ENCODE results near the gene GCLM. TPM values are rescaled to one million over a fixed set of nuclear protein-coding genes. Genes with fewer than 3 reads are reported as not detected.

GCLM gene
- polyA plus RNA-seq, 1 donor (not counting 4 experiments of a cell fraction or from before 2014, with no cell fraction given): 41.8 TPM

DNA sequence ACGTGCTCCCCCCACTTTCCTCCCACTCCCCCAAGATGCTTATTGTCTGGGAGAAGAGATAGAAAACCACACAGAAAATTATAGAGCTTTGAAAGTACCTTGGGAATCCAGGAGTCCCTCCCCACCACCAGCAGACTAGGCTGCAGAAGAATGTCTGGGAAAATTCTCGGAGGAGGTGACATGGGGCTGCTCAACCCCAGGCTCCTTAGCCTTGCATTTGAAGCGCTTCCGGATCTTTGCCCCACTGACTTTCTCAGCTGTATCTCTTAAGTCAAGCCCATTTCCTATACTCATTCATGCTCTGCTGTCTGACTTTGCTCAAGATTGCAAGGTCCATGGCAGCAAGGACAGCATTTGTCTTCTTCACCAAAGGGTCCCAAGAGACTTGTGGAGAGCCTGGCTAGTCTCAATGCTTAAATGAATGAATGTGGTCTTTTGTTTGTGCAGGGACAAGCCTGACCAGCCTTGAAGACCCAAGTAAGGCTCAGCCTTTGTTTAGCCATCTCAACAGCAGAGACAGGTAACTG lies 68.2 kb downstream of the GCLM start:
- TF ChIP-seq EZH2 (IDR thresholded peaks at IDR 0.05; ENCODE audit: low read length) (no peak), CTCF (optimal IDR thresholded peaks at IDR 0.05 in 1 of 3, IDR thresholded peaks at IDR 0.05 in 1 of 3, conservative IDR thresholded peaks at IDR 0.05 in 1 of 3; ENCODE audit: extremely low read depth in 1 of 3, insufficient read depth in 2 of 3, low read length in 3 of 3) (no peak)
- no peak for FAIRE-seq
- no peak for DNase-seq (ENCODE audit: low read depth, low spot score)
- no peak overlapping the region for H2AFZ ChIP-seq (ENCODE audit: control insufficient read depth, low read length)
- H3K4me3 ChIP-seq (ENCODE audit: control insufficient read depth in 2 of 3, extremely low read depth in 1 of 3, insufficient read depth in 2 of 3, low read depth in 1 of 3, low read length in 3 of 3): no peak overlapping the region
- H3K36me3 ChIP-seq (ENCODE audit: control insufficient read depth in 2 of 2, extremely low read depth in 1 of 2, insufficient read depth in 2 of 2, low read length in 2 of 2): no peaks in the 10 kb centered on the region
- no peak overlapping the region for H3K27ac ChIP-seq (ENCODE audit: control insufficient read depth, insufficient read depth, low read length)
- no peaks in the 10 kb centered on the region for H3K9me3 ChIP-seq (ENCODE audit: control insufficient read depth, low read depth, low read length)
- no peaks in the 10 kb centered on the region for H3K27me3 ChIP-seq (ENCODE audit: control insufficient read depth, extremely low read depth, insufficient read depth, low read length)
- H3K4me2 ChIP-seq (ENCODE audit: control insufficient read depth, extremely low read depth, insufficient read depth, low read depth, low read length): no peak overlapping the region
- peaks cover 11% of the 10 kb centered on the region for H3K4me1 ChIP-seq (ENCODE audit: control insufficient read depth, extremely low read depth, insufficient read depth, low read length)
- no peaks in the 10 kb centered on the region for H4K20me1 ChIP-seq (ENCODE audit: control insufficient read depth, extremely low read depth, insufficient read depth, low read length)
- no peaks in the 10 kb centered on the region for H3K79me2 ChIP-seq (ENCODE audit: control insufficient read depth, insufficient read depth, low read length)
- peaks cover 2% of the 10 kb centered on the region for H3K9me1 ChIP-seq (ENCODE audit: control insufficient read depth, extremely low read depth, insufficient read depth, low read length)
- dilution Hi-C loops (cut with MboI; ENCODE audit: extremely low pct_ligation_motif_present, low sequenced_read_pairs): no loop called here
- no peak overlapping the region for H3K9ac ChIP-seq (ENCODE audit: control insufficient read depth, extremely low read depth, insufficient read depth, low read length)

DNA sequence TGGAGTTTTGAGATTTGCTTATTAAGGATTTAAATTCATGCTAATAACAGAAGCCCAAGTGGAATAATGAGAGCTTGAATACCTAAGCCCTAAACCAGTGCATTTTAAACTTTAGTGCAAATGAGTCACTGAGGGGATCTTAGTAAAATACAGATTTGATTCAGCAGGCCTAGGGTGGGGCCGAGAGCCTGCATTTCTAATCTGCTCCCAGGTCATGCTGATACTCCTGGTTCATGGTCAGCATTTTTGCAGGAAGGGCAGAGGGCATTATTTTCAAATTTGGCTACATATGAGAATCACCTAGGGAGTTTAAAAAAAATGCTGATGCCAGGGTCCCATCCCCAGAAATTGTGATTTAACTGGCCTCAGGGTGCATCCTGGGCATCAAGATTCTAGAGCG lies 69.5 kb downstream of the GCLM start:
- Histone ChIP-seq H3K9me1 (ENCODE audit: control insufficient read depth, extremely low read depth, insufficient read depth, low read length) (no peaks in the 10 kb centered on the region), H3K4me1 (ENCODE audit: control insufficient read depth, extremely low read depth, insufficient read depth, low read length) (peaks cover under 1% of the 10 kb centered on the region), H3K27ac (ENCODE audit: control insufficient read depth, insufficient read depth, low read length) (no peak overlapping the region), H3K4me2 (ENCODE audit: control insufficient read depth, extremely low read depth, insufficient read depth, low read depth, low read length) (no peak overlapping the region), H3K9ac (ENCODE audit: control insufficient read depth, extremely low read depth, insufficient read depth, low read length) (no peak overlapping the region), H2AFZ (ENCODE audit: control insufficient read depth, low read length) (no peak overlapping the region), H3K27me3 (ENCODE audit: control insufficient read depth, extremely low read depth, insufficient read depth, low read length) (no peaks in the 10 kb centered on the region), H3K4me3 (ENCODE audit: control insufficient read depth in 2 of 3, extremely low read depth in 1 of 3, insufficient read depth in 2 of 3, low read depth in 1 of 3, low read length in 3 of 3) (no peak overlapping the region), H3K79me2 (ENCODE audit: control insufficient read depth, insufficient read depth, low read length) (no peaks in the 10 kb centered on the region), H3K36me3 (ENCODE audit: control insufficient read depth in 2 of 2, extremely low read depth in 1 of 2, insufficient read depth in 2 of 2, low read length in 2 of 2) (no peaks in the 10 kb centered on the region), H4K20me1 (ENCODE audit: control insufficient read depth, extremely low read depth, insufficient read depth, low read length) (no peaks in the 10 kb centered on the region), H3K9me3 (ENCODE audit: control insufficient read depth, low read depth, low read length) (no peaks in the 10 kb centered on the region)
- no peak for FAIRE-seq
- dilution Hi-C loops (cut with MboI; ENCODE audit: extremely low pct_ligation_motif_present, low sequenced_read_pairs): no loop called here
- TF ChIP-seq EZH2 (IDR thresholded peaks at IDR 0.05; ENCODE audit: low read length): no peak
- no peak for TF ChIP-seq CTCF (optimal IDR thresholded peaks at IDR 0.05 in 1 of 3, IDR thresholded peaks at IDR 0.05 in 1 of 3, conservative IDR thresholded peaks at IDR 0.05 in 1 of 3; ENCODE audit: extremely low read depth in 1 of 3, insufficient read depth in 2 of 3, low read length in 3 of 3)
- DNase-seq (ENCODE audit: low read depth, low spot score): no peak
